ENCODE measurements around the gene TMEM52. TPM values are rescaled to one million over a fixed set of nuclear protein-coding genes. Genes with fewer than 3 reads are reported as not detected.
A peak's percentile ranks its signal among the peaks of the same experiment; 100 is the strongest.

The TMEM52 gene
- total and polyA plus RNA-seq, 2 of the 13 experiments (the other 11 are each of a cell fraction or from before 2014, with no cell fraction given): 13.2 to 18.7 TPM

DNA sequence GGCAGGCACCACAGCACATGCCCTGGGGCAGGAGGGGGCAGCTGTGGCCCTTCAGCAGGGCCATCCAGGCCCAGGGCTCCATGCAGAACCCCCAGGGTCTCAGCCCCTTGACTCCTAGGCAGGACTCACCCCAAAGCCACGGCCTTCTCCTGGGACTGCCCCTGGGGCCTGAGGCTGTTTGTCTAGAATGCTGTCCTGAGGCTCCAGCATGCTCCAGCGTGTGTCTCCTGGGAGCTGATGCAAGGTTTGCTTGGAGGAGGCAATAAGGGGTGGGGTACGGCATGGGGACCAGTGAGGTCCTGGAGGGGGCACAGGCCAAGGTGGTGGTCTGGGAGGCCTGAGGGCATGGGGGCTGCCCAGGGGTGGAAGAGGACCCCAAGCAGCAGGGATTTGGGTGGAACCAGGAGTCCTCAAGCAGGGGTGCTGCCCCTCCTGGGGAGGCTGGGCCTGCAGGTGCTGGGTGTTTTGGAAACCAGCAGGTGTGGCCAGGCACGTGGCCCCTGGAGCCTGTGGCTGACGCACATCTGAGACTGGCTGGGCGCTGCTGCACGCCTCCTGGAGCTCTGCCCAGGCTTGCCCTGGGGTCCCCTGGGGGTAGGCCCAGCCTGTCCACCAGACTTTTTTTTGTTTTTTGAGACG lies 11.9 kb downstream of the TMEM52 start:
- in situ Hi-C loops (cut with HindIII; ENCODE audit: extremely low pct_ligation_motif_present, low pct_unique_long_range_greater_than_20kb): loop anchor here (10.0 kb wide), 1 partner anchor 122 kb away; no protein-coding TSS in a partner anchor
- H3K4me1 ChIP-seq (ENCODE audit: insufficient read depth, low read length): peaks cover 45% of the 10 kb centered on the region
- CTCF ChIA-PET (ENCODE audit: low intra/inter-chr PET ratio, low total read pairs): no interaction called here
- H3K9ac ChIP-seq (ENCODE audit: insufficient read depth, low read depth, low read length): peak overlapping the region; percentile 18; the same call in 1 of the 2 replicates
- ATAC-seq (peak; percentile 3; the same call in 1 of the 3 replicates), FAIRE-seq (no peak), DNase-seq (ENCODE audit: low spot score) (no peak)
- no peaks in the 10 kb centered on the region for H3K36me3 ChIP-seq (replicated peaks in 1 of 2; ENCODE audit: control insufficient read depth in 1 of 2, insufficient read depth in 2 of 2, low read length in 2 of 2)
- TF ChIP-seq, protein P1, sequence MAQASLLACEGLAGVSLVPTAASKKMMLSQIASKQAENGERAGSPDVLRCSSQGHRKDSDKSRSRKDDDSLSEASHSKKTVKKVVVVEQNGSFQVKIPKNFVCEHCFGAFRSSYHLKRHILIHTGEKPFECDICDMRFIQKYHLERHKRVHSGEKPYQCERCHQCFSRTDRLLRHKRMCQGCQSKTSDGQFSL (CRISPR knock-in tag; IDR thresholded peaks at IDR 0.05): no peak
- TF ChIP-seq WIZ (CRISPR knock-in tag; IDR thresholded peaks at IDR 0.05): 0 out of 2 replicates have a peak, but pooled peaks have one; percentile 11
- peak; percentile 51; the same call in 1 of the 2 replicates for TF ChIP-seq CEBPG (CRISPR knock-in tag; IDR thresholded peaks at IDR 0.05)
- no peak for TF ChIP-seq E2F1 (CRISPR knock-in tag; IDR thresholded peaks at IDR 0.05)
- TF ChIP-seq ZNF550 (CRISPR knock-in tag; IDR thresholded peaks at IDR 0.05; ENCODE audit: borderline replicate concordance): no peak
- peak in 1 of 2 experiments; percentile 88; a peak in 2 of 4 replicates for TF ChIP-seq ATF4 (CRISPR knock-in tag; IDR thresholded peaks at IDR 0.05)
- no peak for TF ChIP-seq GMEB2 (CRISPR knock-in tag; IDR thresholded peaks at IDR 0.05; ENCODE audit: low read depth)
- 0 out of 2 replicates have a peak, but pooled peaks have one; percentile 6 for TF ChIP-seq SAP130 (CRISPR knock-in tag; IDR thresholded peaks at IDR 0.05; ENCODE audit: low read depth)
- 0 out of 2 replicates have a peak, but pooled peaks have one; percentile 16 for TF ChIP-seq ZBTB38 (CRISPR knock-in tag; IDR thresholded peaks at IDR 0.05)
- peak; percentile 21; the same call in 1 of the 2 replicates for TF ChIP-seq HOXA3 (CRISPR knock-in tag; IDR thresholded peaks at IDR 0.05)
- H4K20me1 ChIP-seq (ENCODE audit: insufficient read depth, low read length): no peaks in the 10 kb centered on the region
- intact Hi-C loops (cut with micrococcal nuclease; ENCODE audit: unreplicated experiment): loop anchor here (5.0 to 10.0 kb wide), 2 partner anchors 52 to 130 kb away; partner anchors contain the start of gene NADK
- no TSS peak for BruUV-seq (replicated peaks)
- H2AFZ ChIP-seq (ENCODE audit: low read length): no peak overlapping the region
- POLR2A ChIA-PET: interaction anchor here (0.6 to 3.1 kb wide), 3 partner anchors 7 to 14 kb away, joined by 3 to 18 read pairs (median 11); no protein-coding TSS in a partner anchor
- H3K4me3 ChIP-seq (replicated peaks in 1 of 3; ENCODE audit: insufficient read depth in 1 of 3, low read depth in 2 of 3, low read length in 3 of 3): no peak overlapping the region
- peaks cover 0 to 16% of the 10 kb centered on the region in 2 experiments; a peak in 3 of 5 replicates for H3K27me3 ChIP-seq (ENCODE audit: control insufficient read depth in 1 of 2, insufficient read depth in 2 of 2, low read length in 2 of 2)
- no peak overlapping the region for H3K27ac ChIP-seq (ENCODE audit: extremely low read length, insufficient read depth, low read length)
- 85% methylated on average over 7 of the region's 8 CpGs for WGBS (ENCODE audit: low lambda C conversion rate)
- no peaks in the 10 kb centered on the region for H3K9me3 ChIP-seq (ENCODE audit: low read length)
- H3K4me2 ChIP-seq (ENCODE audit: low read depth, low read length): no peak overlapping the region
- H3K79me2 ChIP-seq (ENCODE audit: insufficient read depth, low read length): no peaks in the 10 kb centered on the region
